Fibroblast of the aortic adventitia (primary cell): Measurements from ENCODE around the gene NKD1. TPM values are rescaled to one million over a fixed set of nuclear protein-coding genes. Genes with fewer than 3 reads are reported as not detected.
"Not testable (repeated sequence)": the region's sequence is repeated elsewhere in the genome, so short reads cannot be mapped to it uniquely, and the experiment has no call there.

Experiments used
- DNase-seq: peaks from one replicate; pipeline ENCODE4 v3.0.0-alpha.2; 2010; ENCODE audit warnings: low read depth
- H3K4me3 ChIP-seq: 2 replicates; pipeline ENCODE4 v1.5.1; 2011; ENCODE audit warnings: low read depth, mild to moderate bottlenecking, control low read depth, low read length, moderate library complexity
- CTCF ChIP-seq: IDR thresholded peaks from 2 replicates; pipeline ENCODE4 v1.5.1; 2011; ENCODE audit warnings: mild to moderate bottlenecking, low read length, control low read depth, inconsistent platforms; ENCODE audit not compliant: insufficient read depth
- total RNA-seq: library from RNA; depleted of rRNA; stranded (reverse); fragments of >200 nt; gene quantifications from 2 replicates; pipeline ENCODE4 v1.2.3, GENCODE V29; 2012; ENCODE audit warnings: low replicate concordance

The NKD1 gene
- total RNA-seq, 1 donor: 0.09 TPM

DNA sequence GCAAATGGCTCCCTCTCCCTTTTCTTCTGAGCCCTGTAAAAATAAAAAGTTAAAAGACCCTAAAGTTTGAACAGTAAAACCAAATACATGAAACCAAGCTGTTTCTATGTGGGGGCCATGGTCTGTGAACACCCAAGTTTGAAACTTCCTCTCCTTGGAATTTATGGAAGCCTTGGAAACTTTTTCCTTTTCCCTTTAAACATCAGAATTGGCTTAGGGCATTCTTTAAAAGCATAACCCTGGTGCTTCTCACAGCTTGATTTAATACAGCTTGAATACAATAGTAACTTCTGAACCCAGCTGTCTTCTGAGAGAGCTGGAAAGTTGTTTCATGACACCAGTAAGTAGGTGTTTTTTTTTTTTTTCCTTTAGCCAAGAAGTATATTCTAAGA, 26.5 kb downstream of the NKD1 start:
- TF ChIP-seq CTCF: no peak
- peak; percentile 23 for DNase-seq

DNA sequence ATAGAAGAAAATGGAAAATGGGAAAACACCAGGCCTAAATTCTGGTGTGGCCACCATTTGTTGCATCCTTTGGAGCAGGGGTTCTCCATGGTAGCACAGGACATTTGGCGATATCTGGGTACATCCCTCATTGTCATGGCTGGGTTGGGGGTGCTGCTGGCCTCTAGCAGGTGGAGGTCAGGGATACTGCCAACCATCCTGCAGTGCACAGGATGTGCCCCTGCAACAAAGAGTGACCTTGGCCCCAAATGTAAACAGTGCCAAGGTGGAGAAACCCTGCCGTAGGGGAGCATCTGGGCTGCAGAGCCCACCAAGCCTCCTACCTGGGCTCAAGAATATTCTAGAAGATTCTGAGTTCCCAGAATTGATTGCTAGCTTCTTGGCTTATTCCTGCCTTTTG, 27.5 kb downstream of the NKD1 start:
- H3K4me3 ChIP-seq: no peak overlapping the region
- TF ChIP-seq CTCF: no peak
- no peak for DNase-seq

More for the DNA sequence above, 26.5 kb downstream of the NKD1 start:
- H3K4me3 ChIP-seq: no peak overlapping the region

DNA sequence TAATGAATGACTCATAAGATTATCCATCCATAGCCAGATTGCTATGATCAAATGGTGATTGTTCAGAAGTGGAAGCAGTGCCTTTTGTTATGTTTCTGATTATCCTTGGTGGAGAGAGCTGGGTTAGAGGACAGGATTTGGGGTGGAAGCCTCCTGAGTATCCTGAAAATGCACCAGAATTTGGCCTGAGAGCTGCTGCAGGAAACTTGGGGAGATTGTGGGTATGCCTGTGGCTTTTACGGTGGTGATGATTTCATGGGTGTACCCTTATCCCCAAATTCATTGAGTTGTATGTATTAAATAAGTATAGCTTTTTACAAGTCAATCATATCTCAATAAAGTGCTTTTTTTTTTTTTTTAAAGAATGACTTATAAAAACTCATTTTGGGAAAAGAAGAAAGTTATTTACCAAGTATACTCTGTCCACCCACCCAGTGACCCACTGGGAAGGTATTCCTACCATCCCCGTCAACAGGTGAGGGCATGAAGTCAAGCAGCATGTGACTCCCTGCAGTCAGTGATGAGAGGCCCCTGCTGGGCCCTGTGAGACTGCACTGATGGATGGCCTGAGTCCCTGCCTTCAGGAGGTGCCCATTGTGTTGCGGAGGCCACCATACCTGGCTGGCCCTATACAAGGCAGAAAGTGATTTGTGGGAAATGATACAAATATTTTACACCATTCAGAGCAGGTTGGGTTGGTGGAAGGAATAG, 28.4 kb downstream of the NKD1 start:
- TF ChIP-seq CTCF: no peak
- no peak overlapping the region for H3K4me3 ChIP-seq
- no peak for DNase-seq

DNA sequence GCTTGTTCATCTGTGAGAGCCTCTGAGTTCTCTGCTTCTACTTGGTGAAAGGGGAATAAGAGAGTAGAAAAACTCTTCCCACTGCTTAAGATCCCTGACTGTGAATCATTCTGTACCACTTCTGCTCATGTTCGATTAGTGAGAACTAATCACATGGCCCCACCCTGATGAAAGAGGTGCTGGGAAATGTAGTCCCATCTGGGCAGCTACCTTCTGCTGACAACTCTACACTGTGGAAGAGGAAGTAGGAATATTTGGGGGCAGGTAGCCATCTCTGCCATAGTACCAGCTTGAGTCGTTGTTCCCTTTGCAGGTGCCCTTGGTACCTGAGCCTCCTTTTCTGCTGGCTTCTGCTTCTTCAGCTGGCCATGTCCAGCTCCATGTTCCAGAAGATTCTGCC, 29.9 kb downstream of the NKD1 start:
- TF ChIP-seq CTCF: no peak
- H3K4me3 ChIP-seq: no peak overlapping the region
- DNase-seq: no peak

- DNase-seq, H3K4me3 ChIP-seq: not testable (repeated sequence)
Measured at GRCh38 chr16:50579373-50579772, 31.2 kb downstream of the NKD1 start.

- TF ChIP-seq CTCF: no peak
- peak; percentile 58 for DNase-seq
- H3K4me3 ChIP-seq: no peak overlapping the region
Measured at GRCh38 chr16:50580180-50580798, 32.1 kb downstream of the NKD1 start.

GRCh38 chr16:50581845-50582244, 33.6 kb downstream of the NKD1 start:
- no peak for TF ChIP-seq CTCF
- peak; percentile 31 for DNase-seq
- H3K4me3 ChIP-seq: no peak overlapping the region
